Measurements from ENCODE around the gene SEL1L2. TPM values are rescaled to one million over a fixed set of nuclear protein-coding genes. Genes with fewer than 3 reads are reported as not detected.

SEL1L2 gene
- total RNA-seq, 1 experiment from 2014 or later = not detected

DNA sequence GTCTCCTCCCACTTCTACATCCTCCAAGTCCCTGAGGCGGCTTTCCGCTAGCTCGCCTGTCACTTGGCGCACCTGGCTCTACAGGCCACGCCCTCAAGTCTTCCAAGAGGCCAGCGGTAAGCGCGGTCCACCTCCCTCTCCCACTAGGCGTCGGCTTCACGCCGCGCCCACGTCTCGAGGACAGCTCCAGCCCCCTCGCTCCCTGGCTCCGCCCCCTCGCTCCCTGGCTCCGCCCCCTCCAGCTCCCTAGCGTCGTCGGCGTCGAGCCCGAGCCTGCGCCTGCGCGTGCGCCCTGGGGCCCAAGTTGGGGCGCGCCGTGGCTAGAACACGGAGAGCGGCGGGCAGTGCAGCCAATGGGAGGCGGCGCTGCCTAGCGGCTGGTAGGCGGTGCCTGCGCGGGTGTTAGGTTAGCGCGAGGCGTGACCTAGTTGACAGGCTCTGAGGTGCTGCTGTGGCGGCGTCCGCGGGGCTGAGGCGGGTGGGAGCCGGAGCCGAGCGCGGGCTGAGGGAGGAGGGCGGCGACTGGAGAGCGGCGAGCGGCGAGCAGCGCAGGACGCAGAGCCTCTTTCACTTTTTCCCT lies 4.8 kb upstream of the SEL1L2 start, which contains the start of gene MACROD2:
Gene MACROD2, plus strand, starts transcription at position 431 of the 580 bp plus-strand sequence.
- H3K36me3 Mint-ChIP-seq = no peaks in the 10 kb centered on the region
- H3K27me3 Mint-ChIP-seq (ENCODE audit: low read depth) = peaks cover 17% of the 10 kb centered on the region
- H3K9me3 Mint-ChIP-seq = peaks cover 10% of the 10 kb centered on the region
- peaks cover 16% of the 10 kb centered on the region for H3K4me1 Mint-ChIP-seq
- peak; percentile 98 for DNase-seq (ENCODE audit: low spot score)
- peak within 1 kb of the TSS; percentile 90 for H3K4me3 Mint-ChIP-seq
- ChIA-PET CTCF (interaction anchor here (0.8 to 3.2 kb wide), 8 partner anchors 28 to 223 kb away, joined by 3 to 22 read pairs (median 5); no protein-coding TSS in a partner anchor), POLR2A (interaction anchor here (0.6 kb wide), 1 partner anchor 15 kb away, joined by 3 read pairs; no protein-coding TSS in a partner anchor)
- peak; percentile 93 for ATAC-seq
- H3K27ac Mint-ChIP-seq = peak within 1 kb of the TSS; percentile 32; the same call in 1 of the 2 replicates
- TF ChIP-seq, protein P1, sequence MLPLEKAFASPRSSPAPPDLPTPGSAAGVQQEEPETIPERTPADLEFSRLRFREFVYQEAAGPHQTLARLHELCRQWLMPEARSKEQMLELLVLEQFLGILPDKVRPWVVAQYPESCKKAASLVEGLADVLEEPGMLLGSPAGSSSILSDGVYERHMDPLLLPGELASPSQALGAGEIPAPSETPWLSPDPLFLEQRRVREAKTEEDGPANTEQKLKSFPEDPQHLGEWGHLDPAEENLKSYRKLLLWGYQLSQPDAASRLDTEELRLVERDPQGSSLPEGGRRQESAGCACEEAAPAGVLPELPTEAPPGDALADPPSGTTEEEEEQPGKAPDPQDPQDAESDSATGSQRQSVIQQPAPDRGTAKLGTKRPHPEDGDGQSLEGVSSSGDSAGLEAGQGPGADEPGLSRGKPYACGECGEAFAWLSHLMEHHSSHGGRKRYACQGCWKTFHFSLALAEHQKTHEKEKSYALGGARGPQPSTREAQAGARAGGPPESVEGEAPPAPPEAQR (CRISPR knock-in tag; IDR thresholded peaks at IDR 0.05) = no peak
- TF ChIP-seq ESRRA (CRISPR knock-in tag; IDR thresholded peaks at IDR 0.05; ENCODE audit: borderline replicate concordance) (no peak), SP1 (CRISPR knock-in tag; conservative IDR thresholded peaks at IDR 0.05) (peak; percentile 93), IRF1 (CRISPR knock-in tag; IDR thresholded peaks at IDR 0.05) (no peak), ZNF512 (CRISPR knock-in tag; IDR thresholded peaks at IDR 0.05; ENCODE audit: borderline replicate concordance) (no peak), TP53 (CRISPR knock-in tag; IDR thresholded peaks at IDR 0.05) (no peak), MXD4 (CRISPR knock-in tag; IDR thresholded peaks at IDR 0.05; ENCODE audit: borderline replicate concordance) (no peak), CREM (CRISPR knock-in tag; IDR thresholded peaks at IDR 0.05) (peak; percentile 36; the same call in 1 of the 2 replicates), OVOL2 (CRISPR knock-in tag; IDR thresholded peaks at IDR 0.05; ENCODE audit: borderline replicate concordance) (no peak), NFYB (CRISPR knock-in tag; conservative IDR thresholded peaks at IDR 0.05; ENCODE audit: low read depth) (peak; percentile 87), USF1 (CRISPR knock-in tag; IDR thresholded peaks at IDR 0.05) (peak; percentile 27; the same call in 1 of the 2 replicates), ZNF396 (CRISPR knock-in tag; IDR thresholded peaks at IDR 0.05; ENCODE audit: borderline replicate concordance) (no peak), SMAD3 (CRISPR knock-in tag; IDR thresholded peaks at IDR 0.05; ENCODE audit: borderline replicate concordance) (0 out of 2 replicates have a peak, but pooled peaks have one; percentile 15), ATF3 (CRISPR knock-in tag; conservative IDR thresholded peaks at IDR 0.05) (no peak), NFE2L1 (CRISPR knock-in tag; IDR thresholded peaks at IDR 0.05) (peak; percentile 65; the same call in 1 of the 2 replicates), ZNF121 (CRISPR knock-in tag; IDR thresholded peaks at IDR 0.05) (no peak), FOXK1 (CRISPR knock-in tag; IDR thresholded peaks at IDR 0.05) (peak; percentile 22; the same call in 1 of the 2 replicates), CBFB (CRISPR knock-in tag; IDR thresholded peaks at IDR 0.05; ENCODE audit: low read depth) (0 out of 2 replicates have a peak, but pooled peaks have one; percentile 16)
- TF ChIP-seq, protein P2, sequence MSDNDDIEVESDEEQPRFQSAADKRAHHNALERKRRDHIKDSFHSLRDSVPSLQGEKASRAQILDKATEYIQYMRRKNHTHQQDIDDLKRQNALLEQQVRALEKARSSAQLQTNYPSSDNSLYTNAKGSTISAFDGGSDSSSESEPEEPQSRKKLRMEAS (CRISPR knock-in tag; IDR thresholded peaks at IDR 0.05) = peak; percentile 86
- TF ChIP-seq, protein P3, sequence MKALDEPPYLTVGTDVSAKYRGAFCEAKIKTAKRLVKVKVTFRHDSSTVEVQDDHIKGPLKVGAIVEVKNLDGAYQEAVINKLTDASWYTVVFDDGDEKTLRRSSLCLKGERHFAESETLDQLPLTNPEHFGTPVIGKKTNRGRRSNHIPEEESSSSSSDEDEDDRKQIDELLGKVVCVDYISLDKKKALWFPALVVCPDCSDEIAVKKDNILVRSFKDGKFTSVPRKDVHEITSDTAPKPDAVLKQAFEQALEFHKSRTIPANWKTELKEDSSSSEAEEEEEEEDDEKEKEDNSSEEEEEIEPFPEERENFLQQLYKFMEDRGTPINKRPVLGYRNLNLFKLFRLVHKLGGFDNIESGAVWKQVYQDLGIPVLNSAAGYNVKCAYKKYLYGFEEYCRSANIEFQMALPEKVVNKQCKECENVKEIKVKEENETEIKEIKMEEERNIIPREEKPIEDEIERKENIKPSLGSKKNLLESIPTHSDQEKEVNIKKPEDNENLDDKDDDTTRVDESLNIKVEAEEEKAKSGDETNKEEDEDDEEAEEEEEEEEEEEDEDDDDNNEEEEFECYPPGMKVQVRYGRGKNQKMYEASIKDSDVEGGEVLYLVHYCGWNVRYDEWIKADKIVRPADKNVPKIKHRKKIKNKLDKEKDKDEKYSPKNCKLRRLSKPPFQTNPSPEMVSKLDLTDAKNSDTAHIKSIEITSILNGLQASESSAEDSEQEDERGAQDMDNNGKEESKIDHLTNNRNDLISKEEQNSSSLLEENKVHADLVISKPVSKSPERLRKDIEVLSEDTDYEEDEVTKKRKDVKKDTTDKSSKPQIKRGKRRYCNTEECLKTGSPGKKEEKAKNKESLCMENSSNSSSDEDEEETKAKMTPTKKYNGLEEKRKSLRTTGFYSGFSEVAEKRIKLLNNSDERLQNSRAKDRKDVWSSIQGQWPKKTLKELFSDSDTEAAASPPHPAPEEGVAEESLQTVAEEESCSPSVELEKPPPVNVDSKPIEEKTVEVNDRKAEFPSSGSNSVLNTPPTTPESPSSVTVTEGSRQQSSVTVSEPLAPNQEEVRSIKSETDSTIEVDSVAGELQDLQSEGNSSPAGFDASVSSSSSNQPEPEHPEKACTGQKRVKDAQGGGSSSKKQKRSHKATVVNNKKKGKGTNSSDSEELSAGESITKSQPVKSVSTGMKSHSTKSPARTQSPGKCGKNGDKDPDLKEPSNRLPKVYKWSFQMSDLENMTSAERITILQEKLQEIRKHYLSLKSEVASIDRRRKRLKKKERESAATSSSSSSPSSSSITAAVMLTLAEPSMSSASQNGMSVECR (CRISPR knock-in tag; IDR thresholded peaks at IDR 0.05; ENCODE audit: borderline replicate concordance) = peak; percentile 69; the same call in 1 of the 2 replicates
- TF ChIP-seq, protein P4, sequence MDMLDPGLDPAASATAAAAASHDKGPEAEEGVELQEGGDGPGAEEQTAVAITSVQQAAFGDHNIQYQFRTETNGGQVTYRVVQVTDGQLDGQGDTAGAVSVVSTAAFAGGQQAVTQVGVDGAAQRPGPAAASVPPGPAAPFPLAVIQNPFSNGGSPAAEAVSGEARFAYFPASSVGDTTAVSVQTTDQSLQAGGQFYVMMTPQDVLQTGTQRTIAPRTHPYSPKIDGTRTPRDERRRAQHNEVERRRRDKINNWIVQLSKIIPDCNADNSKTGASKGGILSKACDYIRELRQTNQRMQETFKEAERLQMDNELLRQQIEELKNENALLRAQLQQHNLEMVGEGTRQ (CRISPR knock-in tag; IDR thresholded peaks at IDR 0.05) = 0 out of 2 replicates have a peak, but pooled peaks have one; percentile 25
- TF ChIP-seq, protein P5, sequence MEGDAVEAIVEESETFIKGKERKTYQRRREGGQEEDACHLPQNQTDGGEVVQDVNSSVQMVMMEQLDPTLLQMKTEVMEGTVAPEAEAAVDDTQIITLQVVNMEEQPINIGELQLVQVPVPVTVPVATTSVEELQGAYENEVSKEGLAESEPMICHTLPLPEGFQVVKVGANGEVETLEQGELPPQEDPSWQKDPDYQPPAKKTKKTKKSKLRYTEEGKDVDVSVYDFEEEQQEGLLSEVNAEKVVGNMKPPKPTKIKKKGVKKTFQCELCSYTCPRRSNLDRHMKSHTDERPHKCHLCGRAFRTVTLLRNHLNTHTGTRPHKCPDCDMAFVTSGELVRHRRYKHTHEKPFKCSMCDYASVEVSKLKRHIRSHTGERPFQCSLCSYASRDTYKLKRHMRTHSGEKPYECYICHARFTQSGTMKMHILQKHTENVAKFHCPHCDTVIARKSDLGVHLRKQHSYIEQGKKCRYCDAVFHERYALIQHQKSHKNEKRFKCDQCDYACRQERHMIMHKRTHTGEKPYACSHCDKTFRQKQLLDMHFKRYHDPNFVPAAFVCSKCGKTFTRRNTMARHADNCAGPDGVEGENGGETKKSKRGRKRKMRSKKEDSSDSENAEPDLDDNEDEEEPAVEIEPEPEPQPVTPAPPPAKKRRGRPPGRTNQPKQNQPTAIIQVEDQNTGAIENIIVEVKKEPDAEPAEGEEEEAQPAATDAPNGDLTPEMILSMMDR (IDR thresholded peaks at IDR 0.05) = no peak

All from WTC11 (cell line).